ENCODE measurements around the gene VWA7.

VWA7 gene

GRCh38 chr6:31815025-31815838 lies 38.1 kb upstream of the VWA7 start, which contains the start of the genes HSPA1A and HSPA1L:
Gene HSPA1A, plus strand, starts transcription at chr6:31815543. Its CDS starts 214 bp downstream, at chr6:31815757.
Gene HSPA1L, minus strand, starts transcription at chr6:31815283. Its CDS starts 3,311 bp downstream, at chr6:31811972.
- peak; percentile 93 for ATAC-seq
- TF ChIP-seq TOX (CRISPR knock-in tag; IDR thresholded peaks at IDR 0.05; ENCODE audit: borderline replicate concordance) (no peak), ZC3H10 (CRISPR knock-in tag; IDR thresholded peaks at IDR 0.05) (no peak), TCF4 (CRISPR knock-in tag; IDR thresholded peaks at IDR 0.05; ENCODE audit: borderline replicate concordance) (no peak), ZNF8 (CRISPR knock-in tag; IDR thresholded peaks at IDR 0.05) (no peak), OSR1 (CRISPR knock-in tag; IDR thresholded peaks at IDR 0.05) (no peak), ZFP30 (CRISPR knock-in tag; IDR thresholded peaks at IDR 0.05) (no peak), CREB5 (CRISPR knock-in tag; IDR thresholded peaks at IDR 0.05; ENCODE audit: low read depth) (no peak), CSDC2 (CRISPR knock-in tag; IDR thresholded peaks at IDR 0.05) (no peak), ESRRG (CRISPR knock-in tag; IDR thresholded peaks at IDR 0.05) (no peak), ARNTL (CRISPR knock-in tag; IDR thresholded peaks at IDR 0.05; ENCODE audit: borderline replicate concordance, low read depth) (no peak), PPARA (CRISPR knock-in tag; IDR thresholded peaks at IDR 0.05; ENCODE audit: borderline replicate concordance) (no peak), BACH2 (CRISPR knock-in tag; IDR thresholded peaks at IDR 0.05; ENCODE audit: borderline replicate concordance) (no peak), ZNF70 (CRISPR knock-in tag; IDR thresholded peaks at IDR 0.05) (no peak), PATZ1 (CRISPR knock-in tag; IDR thresholded peaks at IDR 0.05; ENCODE audit: borderline replicate concordance) (no peak), RARB (CRISPR knock-in tag; IDR thresholded peaks at IDR 0.05) (no peak), ZNF565 (CRISPR knock-in tag; conservative IDR thresholded peaks at IDR 0.05; ENCODE audit: low read depth) (no peak), ZFP3 (CRISPR knock-in tag; IDR thresholded peaks at IDR 0.05) (no peak), TSHZ2 (CRISPR knock-in tag; IDR thresholded peaks at IDR 0.05) (no peak), POU6F1 (CRISPR knock-in tag; IDR thresholded peaks at IDR 0.05; ENCODE audit: borderline replicate concordance, low read depth) (no peak), CSRNP3 (CRISPR knock-in tag; IDR thresholded peaks at IDR 0.05) (no peak)

- ATAC-seq, result peak; percentile 89
Observed at GRCh38 chr6:31814677-31815024, 37.5 kb upstream of the VWA7 start.

More at GRCh38 chr6:31814677-31815024, 37.5 kb upstream of the VWA7 start:
- TF ChIP-seq CREB5 (CRISPR knock-in tag; IDR thresholded peaks at IDR 0.05; ENCODE audit: low read depth) (no peak), TSHZ2 (CRISPR knock-in tag; IDR thresholded peaks at IDR 0.05) (no peak), ESRRG (CRISPR knock-in tag; IDR thresholded peaks at IDR 0.05) (no peak), TOX (CRISPR knock-in tag; IDR thresholded peaks at IDR 0.05; ENCODE audit: borderline replicate concordance) (no peak), ZFP30 (CRISPR knock-in tag; IDR thresholded peaks at IDR 0.05) (no peak), OSR1 (CRISPR knock-in tag; IDR thresholded peaks at IDR 0.05) (no peak), ZC3H10 (CRISPR knock-in tag; IDR thresholded peaks at IDR 0.05) (no peak), ISL1 (CRISPR knock-in tag; IDR thresholded peaks at IDR 0.05) (no peak), ZNF70 (CRISPR knock-in tag; IDR thresholded peaks at IDR 0.05) (no peak), RARB (CRISPR knock-in tag; IDR thresholded peaks at IDR 0.05) (no peak), CSDC2 (CRISPR knock-in tag; IDR thresholded peaks at IDR 0.05) (no peak)

All from SK-N-SH treated with all-trans-retinoic acid at 6 μM for 48 hours (cell line).